GM19467 (cell line): Measurements from ENCODE around the gene ZNF664.

Experiments used
- ATAC-seq: cut with Tn5 transposase; IDR thresholded peaks from one replicate; pipeline ENCODE4 v1.9.1; 2021; ENCODE audit warnings: mild to moderate bottlenecking, moderate library complexity; ENCODE audit not compliant: unreplicated experiment

Gene ZNF664

GRCh38 chr12:123987022-123987421 lies 14.0 kb downstream of the ZNF664 start:
- ATAC-seq: no peak

- ATAC-seq: no peak
Observed at GRCh38 chr12:123989168-123989567, 16.2 kb downstream of the ZNF664 start.

DNA sequence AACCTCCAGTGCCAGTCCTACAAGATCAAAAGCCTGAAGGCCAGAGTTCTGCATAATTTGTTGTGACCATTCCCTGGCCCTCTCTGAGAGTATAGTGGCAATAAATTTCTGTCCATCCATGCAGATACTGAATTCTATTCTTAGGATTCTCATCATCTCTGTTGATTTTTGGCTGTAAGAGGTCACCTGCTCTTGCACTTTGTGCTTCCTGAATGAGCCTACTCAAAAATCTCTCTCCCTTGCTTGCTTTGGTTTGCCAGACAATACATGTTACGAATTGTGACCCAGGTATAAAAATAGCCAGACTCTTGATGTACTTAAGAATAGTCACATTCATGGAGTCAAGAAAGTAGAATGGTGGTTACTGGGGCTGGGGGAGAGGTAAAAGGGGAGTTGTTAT lies 16.7 kb downstream of the ZNF664 start:
- no peak for ATAC-seq

DNA sequence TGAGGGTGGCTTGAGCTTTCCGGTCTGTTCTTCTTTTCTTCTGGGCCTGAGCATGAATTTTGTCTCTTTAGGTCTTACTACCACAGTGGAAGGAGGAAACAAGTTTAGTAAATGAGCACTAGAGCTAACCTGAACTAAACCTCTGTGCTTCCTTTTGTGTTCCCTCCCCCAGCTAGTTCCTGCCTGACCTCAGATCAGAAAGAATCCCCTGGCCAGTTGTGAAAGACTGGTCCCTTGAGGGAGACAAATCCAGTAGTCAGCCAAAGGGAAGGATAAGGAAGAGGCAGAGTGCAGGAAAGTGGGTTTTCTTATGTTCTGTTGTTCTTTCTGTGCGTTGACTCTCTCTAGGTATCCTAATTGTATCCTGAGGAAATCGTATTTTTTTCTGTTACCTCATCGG lies 17.5 kb downstream of the ZNF664 start:
- no peak for ATAC-seq

- ATAC-seq: no peak
Observed at GRCh38 chr12:123991372-123991951, 18.4 kb downstream of the ZNF664 start.

DNA sequence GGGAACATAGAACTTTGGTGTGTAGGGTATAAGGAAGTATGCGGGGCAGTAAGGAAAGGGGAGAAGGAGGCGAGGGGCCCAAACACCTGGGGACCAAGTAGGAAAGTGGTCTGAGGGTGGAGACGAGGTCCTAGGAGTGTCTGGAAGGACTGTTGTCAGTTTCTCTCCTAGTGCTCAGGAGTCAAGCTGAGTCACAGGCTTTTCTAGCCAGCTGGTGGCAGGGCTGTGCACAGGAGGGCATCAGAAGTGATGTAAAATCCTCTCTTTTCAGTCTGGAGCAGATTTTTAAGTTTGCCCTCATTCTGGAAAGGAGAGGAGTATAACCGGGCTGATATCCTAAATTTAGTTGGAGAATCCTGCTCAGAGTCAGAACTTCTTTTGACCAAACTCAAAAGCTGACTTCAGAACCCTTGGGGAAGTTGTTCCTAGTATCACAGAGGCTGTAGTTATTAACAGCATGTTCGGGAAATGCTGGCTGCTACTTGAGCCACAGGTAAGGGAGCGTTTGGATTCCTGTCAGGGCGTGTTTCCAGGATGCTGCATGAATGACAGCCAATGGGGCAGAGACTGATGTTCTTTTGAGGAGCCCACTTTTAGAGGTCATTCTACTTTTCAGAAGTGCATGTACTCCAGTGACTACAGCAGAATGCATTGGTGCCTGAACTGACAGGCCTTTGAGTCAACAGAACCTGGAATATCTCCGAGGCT lies 19.3 kb downstream of the ZNF664 start:
- no peak for ATAC-seq

- ATAC-seq: no peak
Observed at GRCh38 chr12:123995023-123995748, 22.2 kb downstream of the ZNF664 start.

DNA sequence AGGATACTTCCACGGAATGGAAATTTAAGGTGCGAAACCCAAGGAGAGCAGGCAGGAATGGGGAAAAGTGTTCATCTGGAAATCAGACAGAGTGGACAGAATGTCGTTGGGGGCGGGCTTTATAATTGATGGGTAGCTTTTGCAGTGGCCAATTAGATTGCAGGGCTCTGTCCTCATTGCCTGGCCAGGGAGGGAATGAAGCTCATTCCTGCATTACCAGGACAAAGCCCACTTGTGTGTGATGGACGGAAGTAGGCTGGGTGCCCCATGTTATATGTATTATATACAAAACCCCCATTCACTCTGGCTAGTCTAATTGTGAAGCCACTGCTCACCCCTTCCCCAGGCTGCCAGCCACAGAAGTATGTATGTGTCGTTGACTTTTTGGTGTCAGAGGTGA lies 23.6 kb downstream of the ZNF664 start:
- no peak for ATAC-seq

DNA sequence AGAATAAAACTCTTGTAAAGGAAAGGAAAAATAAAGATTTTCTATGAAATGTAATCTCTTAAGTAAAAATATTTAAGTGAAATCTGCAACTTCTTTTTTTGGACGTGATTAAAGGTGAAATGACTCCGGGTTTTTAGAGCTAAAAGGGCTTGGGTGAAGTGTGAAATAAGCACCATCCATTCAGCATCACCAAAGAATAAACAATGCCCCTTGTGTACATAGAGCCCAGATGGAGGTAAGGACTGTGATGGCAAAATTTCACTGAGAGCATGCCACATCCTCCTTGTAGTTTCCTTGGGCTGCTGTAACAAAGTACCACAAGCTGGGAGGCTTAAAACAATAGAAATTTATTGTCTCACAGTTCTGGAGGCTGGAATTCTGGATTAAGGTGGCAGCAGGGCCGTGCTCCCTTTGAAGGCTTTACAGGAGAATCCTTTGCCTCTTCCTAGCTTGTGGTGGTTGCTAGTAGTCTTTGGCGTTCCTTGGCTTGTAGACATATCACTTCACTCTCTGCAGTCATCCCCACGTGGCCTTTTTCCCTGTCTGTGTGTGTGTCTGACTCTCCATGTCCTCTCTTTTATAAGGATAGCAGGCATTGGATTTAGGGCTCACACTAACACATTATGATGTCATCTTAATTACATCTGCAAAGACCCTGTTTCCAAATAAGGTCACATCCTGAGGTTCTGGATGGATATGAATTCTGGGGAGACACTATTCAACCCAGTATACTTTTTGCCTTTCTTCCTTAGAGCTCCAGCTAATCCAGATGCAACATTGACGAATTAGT lies 24.2 kb downstream of the ZNF664 start:
- no peak for ATAC-seq

DNA sequence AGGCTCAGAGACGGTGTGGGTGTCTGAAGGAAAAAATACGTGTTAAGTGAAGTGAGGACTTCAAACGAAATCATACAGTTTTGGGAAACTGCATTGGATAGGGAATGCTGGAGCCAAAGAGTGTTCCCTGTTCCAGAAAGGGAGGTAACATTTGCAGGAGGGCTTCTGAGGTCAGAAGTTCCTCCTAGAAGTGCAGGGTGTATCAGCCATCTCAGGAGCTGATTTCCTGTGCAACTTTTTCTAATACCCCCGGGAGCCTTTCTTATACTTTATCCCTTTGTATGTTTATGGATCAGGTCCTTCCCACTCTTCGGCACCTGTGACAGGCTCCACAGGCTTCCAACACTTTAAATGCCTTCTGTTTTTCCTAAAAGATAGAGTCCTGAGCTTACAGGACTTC lies 24.9 kb downstream of the ZNF664 start:
- no peak for ATAC-seq

DNA sequence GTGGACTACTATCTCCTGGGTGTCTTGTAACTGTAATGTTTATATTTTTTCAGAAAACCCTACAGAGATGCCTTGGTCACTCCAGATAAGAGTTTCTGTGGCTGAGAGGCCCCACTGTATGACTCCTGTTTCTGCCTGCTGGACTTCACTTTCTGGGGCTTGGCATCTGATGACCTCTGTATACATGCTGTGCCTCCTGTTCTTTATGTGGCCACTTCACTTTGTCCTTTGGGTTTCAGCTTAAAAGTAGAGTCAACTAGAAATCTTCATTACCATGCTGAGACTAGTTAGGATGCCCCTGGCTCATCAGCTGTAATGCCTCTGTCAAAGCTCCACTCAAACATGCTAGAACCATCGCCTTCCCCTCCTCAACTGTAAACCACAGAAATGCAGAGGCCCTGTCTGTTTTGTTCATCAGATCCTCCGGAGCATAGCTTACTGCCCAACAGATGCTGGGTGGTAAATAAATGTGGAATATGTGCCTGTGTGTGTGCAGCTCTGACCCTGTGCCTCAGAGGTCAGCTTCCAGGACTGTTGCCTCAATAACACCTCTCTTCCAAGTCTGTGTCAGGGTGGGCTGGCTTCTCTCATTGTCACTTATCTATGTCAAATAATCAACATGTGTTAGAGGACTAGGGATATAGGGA lies 25.5 kb downstream of the ZNF664 start:
- ATAC-seq: no peak

- no peak for ATAC-seq
Observed at GRCh38 chr12:123998991-123999359, 26.0 kb downstream of the ZNF664 start.

- ATAC-seq: no peak
Observed at GRCh38 chr12:124000111-124000510, 27.1 kb downstream of the ZNF664 start.

- no peak for ATAC-seq
Observed at GRCh38 chr12:124001343-124001742, 28.3 kb downstream of the ZNF664 start.

GRCh38 chr12:124002021-124002644 lies 29.1 kb downstream of the ZNF664 start:
- ATAC-seq: no peak

- ATAC-seq: no peak
Observed at GRCh38 chr12:124002654-124003053, 29.6 kb downstream of the ZNF664 start.

DNA sequence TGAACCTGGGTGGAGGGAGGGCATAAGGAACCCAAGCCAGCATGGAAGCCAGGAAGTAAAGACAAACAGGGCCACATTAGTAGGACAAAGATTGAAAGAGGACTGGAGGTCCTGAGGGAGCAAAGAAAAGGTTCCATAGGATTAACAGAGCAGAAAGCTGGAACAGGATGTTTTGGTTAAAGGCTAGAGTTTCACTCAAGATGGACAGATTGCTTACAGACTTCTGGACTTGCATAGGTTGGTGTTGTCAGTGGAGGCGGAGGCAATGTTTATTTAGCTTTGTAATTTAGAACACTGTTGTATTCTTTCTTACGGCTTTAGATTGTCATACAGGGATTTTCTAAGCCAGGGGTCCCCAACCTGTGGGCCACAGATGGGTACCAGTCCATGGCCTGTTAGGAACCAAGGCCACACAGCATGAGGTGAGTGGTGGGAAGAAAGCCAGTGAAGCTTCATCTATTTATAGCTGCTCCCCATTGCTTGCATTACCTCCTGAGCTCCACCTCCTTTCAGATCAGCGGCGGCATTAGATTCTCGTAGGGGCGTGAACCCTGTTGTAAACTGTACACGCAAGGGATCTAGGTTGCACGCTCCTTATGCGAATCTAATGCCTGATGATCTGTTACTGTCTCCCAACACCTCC lies 31.3 kb downstream of the ZNF664 start:
- ATAC-seq: no peak

DNA sequence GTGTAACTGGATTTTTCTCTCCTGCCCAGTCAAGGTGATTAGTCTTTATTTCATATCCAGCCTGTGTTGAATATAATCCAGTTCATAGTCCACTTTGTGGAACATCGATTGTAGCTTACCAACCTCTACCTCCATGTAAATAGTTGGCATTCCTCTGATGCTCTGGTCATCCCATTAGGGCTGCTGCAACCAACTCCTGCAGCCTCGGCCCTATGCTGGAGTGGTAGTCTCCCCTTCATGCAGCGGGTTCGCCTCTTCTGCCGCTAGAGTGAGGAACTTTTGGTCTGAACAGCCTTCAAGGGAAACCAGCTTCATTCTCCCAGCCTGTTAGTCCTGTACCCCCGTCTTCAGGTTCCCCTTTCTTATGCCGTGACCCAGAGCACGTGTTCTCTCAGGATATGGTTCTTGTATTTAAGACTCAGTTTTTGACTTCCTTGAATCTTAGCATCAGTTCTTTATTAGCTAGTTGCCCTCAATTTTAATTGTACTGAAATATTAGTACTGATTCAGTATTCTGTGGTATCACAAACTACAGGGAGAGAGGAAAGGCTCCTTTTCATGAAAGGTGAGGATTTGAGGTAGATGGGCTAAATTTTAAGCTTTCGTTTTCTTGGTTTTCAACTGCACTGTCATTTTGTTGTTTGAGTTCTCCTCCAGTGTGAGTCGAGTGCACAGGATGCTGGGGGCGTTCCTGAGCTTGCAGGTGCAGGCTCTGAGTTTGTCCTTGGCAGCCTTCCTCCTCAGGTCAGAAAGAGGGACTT lies 33.2 kb downstream of the ZNF664 start:
- no peak for ATAC-seq
